Sigmoid colon (tissue), 7 donors: ENCODE measurements around the gene CTXND1. TPM values are rescaled to one million over a fixed set of nuclear protein-coding genes. Genes with fewer than 3 reads are reported as not detected.
A peak's percentile ranks its signal among the peaks of the same experiment; 100 is the strongest.
"Not testable (repeated sequence)": the region's sequence is repeated elsewhere in the genome, so short reads cannot be mapped to it uniquely, and the experiment has no call there.

ENCODE experiments used
- DNase-seq: peaks from one replicate; pipeline ENCODE4 v3.0.0-alpha.2; 2019
- H3K27ac ChIP-seq, 4 donors: fragments of 200-600 bp; sonication (generic); one replicate each; pipeline ENCODE4 v1.5.1; 2016 to 2019; ENCODE audit warnings: mild to moderate bottlenecking in 1 of 4
- H3K27me3 ChIP-seq, 3 donors: fragments of 200-600 bp; sonication (generic); one replicate each; pipeline ENCODE4 v1.5.1; 2019; ENCODE audit warnings: mild to moderate bottlenecking in 1 of 3
- H3K36me3 ChIP-seq, 4 donors: fragments of 200-600 bp; sonication (generic); one replicate each; pipeline ENCODE4 v1.5.1; 2016 to 2019
- H3K4me1 ChIP-seq, 4 donors: fragments of 200-600 bp; sonication (generic); one replicate each; pipeline ENCODE4 v1.5.1; 2017 to 2019
- H3K4me3 ChIP-seq, 4 donors: fragments of 200-600 bp; sonication (generic); one replicate each; pipeline ENCODE4 v1.5.1; 2017 to 2019; ENCODE audit warnings: mild to moderate bottlenecking in 2 of 4, moderate library complexity in 1 of 4
- H3K9me3 ChIP-seq, 4 donors: fragments of 200-600 bp in 3 of 4; sonication (generic) in 3 of 4; one replicate each; pipeline versions ENCODE4 v1.5.1 to v1.6.1; 2013 to 2019
- EP300 ChIP-seq, 4 donors: sonication (generic); formaldehyde crosslinking; IDR thresholded peaks; one replicate each; pipeline ENCODE4 v1.6.1; 2017; ENCODE audit warnings: antibody characterized with exemption in 4 of 4
- POLR2A ChIP-seq, 2 donors: fragments of 450-650 bp; IDR thresholded peaks; one replicate each; pipeline ENCODE4 v1.6.1; 2016; ENCODE audit warnings: antibody characterized with exemption in 2 of 2, mild to moderate bottlenecking in 2 of 2, moderate library complexity in 2 of 2
- POLR2AphosphoS5 ChIP-seq, 4 donors: sonication (generic); formaldehyde crosslinking; IDR thresholded peaks; one replicate each; pipeline ENCODE4 v1.6.1; 2017; ENCODE audit warnings: antibody characterized with exemption in 4 of 4
- WGBS, 2 donors: extraction: QIAGEN DNeasy Blood & Tissue Kit; methylation state at CpG; one replicate each; pipeline ENCODE4 v1.1.7; 2013; 5-methylcytosine and 5-hydroxymethylcytosine counted together
- intact Hi-C: fragments of 100-400 bp; cut with DNase I; formaldehyde crosslinking; loops from one replicate; pipeline ENCODE4 v1.15.1; 2023
- polyA plus RNA-seq, 3 donors: library from polyadenylated mRNA; stranded (reverse); fragments of 200-250 nt; gene quantifications; one replicate each; pipeline ENCODE4 v1.2.3, GENCODE V29; 2013
- total RNA-seq, 4 donors: library from RNA; depleted of rRNA; stranded (reverse); fragments of >200 nt; gene quantifications; one replicate each; pipeline ENCODE4 v1.1.0, GENCODE V29; 2016
- TF ChIP-seq, protein P1 (sequence below), 4 experiments: fragments of 450-650 bp in 3 of 4; fragments of 200-600 bp in 1 of 4; IDR thresholded peaks; one replicate each; pipeline ENCODE4 v1.5.1; 2016 to 2019; ENCODE audit warnings: antibody characterized with exemption in 4 of 4, mild to moderate bottlenecking in 3 of 4, moderate library complexity in 2 of 4
- donor health status: healthy with polysubstance abuse.
- donor health status: Bipolar disorder and iron deficiency.
- donor health status: healthy.

The CTXND1 gene
- total and polyA plus RNA-seq, 7 donors = 0.16 to 0.71 (median 0.55) TPM

DNA sequence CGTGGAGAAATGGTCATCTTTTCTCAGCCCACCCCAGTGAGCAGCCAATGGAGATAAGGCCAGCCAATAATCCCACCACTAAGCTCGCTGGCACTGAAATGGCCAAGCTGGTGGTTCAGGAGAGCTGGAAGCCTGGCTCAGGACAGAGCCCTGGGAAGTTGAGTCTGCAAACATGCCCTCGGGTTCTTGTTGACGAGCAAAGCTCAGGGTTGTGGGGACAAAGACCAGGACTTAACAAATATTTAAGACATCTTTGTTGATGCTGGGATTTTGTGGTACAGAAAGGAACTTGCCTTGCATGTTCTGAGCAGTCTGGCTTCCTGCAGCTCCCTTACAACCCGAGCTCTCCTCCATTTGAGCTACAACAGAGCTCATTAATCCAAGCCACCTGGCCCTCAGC lies 94.8 kb downstream of the CTXND1 start:
- no peak overlapping the region for H3K4me3 ChIP-seq
- no peak overlapping the region for H3K27ac ChIP-seq
- intact Hi-C loops = loop anchor here (10.0 kb wide), 1 partner anchor 262 kb away; the partner anchor contains the start of gene MTHFS
- 83 to 94% methylated on average over 5 of the region's 5 CpGs for WGBS, 2 donors
- TF ChIP-seq POLR2A (IDR thresholded peaks at IDR 0.05) = no peak
- DNase-seq = no peak
- H3K27me3 ChIP-seq = no peaks in the 10 kb centered on the region
- peaks cover 0 to 11% (median 0%) of the 10 kb centered on the region in 4 donors for H3K36me3 ChIP-seq
- peaks cover 0 to 30% (median 17%) of the 10 kb centered on the region in 4 donors for H3K4me1 ChIP-seq
- H3K9me3 ChIP-seq = no peaks in the 10 kb centered on the region

DNA sequence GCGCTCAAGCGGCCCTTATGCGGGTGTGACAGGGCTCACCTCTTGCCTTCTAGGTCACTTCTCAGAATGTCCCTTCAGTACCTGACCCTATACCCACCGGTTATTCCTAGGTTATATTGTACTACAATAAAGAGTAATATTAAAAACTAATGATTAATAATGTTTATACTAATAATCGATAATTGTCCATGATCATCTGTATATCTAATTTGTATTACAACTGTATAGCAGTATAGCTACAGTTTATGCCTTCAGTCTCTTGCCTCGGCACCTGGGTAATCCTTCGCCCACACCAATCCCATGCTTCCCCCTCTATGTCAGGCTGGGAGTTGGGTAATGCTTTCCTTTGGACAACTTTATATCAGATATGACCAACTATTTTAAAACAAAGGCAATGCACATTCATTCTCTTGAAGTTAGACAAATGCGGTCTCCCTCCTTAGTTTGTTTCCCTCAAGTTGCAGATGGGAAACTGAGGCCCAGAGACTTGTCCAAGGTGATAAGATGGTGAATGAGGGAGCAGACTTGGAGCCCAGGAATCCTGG lies 95.8 kb downstream of the CTXND1 start:
- Histone ChIP-seq H3K4me1 (peaks cover 0 to 25% (median 17%) of the 10 kb centered on the region in 4 donors), H3K9me3 (no peaks in the 10 kb centered on the region), H3K27me3 (no peaks in the 10 kb centered on the region), H3K4me3 (no peak overlapping the region), H3K36me3 (peaks cover 0 to 11% (median 0%) of the 10 kb centered on the region in 4 donors), H3K27ac (no peak overlapping the region)
- DNase-seq = no peak
- WGBS, 2 donors = 92 to 93% methylated on average over 8 of the region's 8 CpGs
- TF ChIP-seq, protein P1, sequence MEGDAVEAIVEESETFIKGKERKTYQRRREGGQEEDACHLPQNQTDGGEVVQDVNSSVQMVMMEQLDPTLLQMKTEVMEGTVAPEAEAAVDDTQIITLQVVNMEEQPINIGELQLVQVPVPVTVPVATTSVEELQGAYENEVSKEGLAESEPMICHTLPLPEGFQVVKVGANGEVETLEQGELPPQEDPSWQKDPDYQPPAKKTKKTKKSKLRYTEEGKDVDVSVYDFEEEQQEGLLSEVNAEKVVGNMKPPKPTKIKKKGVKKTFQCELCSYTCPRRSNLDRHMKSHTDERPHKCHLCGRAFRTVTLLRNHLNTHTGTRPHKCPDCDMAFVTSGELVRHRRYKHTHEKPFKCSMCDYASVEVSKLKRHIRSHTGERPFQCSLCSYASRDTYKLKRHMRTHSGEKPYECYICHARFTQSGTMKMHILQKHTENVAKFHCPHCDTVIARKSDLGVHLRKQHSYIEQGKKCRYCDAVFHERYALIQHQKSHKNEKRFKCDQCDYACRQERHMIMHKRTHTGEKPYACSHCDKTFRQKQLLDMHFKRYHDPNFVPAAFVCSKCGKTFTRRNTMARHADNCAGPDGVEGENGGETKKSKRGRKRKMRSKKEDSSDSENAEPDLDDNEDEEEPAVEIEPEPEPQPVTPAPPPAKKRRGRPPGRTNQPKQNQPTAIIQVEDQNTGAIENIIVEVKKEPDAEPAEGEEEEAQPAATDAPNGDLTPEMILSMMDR (IDR thresholded peaks at IDR 0.05) = no peak
- TF ChIP-seq POLR2A (IDR thresholded peaks at IDR 0.05) (no peak), EP300 (IDR thresholded peaks at IDR 0.05) (no peak), POLR2AphosphoS5 (IDR thresholded peaks at IDR 0.05) (no peak)
- intact Hi-C loops = loop anchor here (10.0 kb wide), 1 partner anchor 261 kb away; the partner anchor contains the start of gene MTHFS

DNA sequence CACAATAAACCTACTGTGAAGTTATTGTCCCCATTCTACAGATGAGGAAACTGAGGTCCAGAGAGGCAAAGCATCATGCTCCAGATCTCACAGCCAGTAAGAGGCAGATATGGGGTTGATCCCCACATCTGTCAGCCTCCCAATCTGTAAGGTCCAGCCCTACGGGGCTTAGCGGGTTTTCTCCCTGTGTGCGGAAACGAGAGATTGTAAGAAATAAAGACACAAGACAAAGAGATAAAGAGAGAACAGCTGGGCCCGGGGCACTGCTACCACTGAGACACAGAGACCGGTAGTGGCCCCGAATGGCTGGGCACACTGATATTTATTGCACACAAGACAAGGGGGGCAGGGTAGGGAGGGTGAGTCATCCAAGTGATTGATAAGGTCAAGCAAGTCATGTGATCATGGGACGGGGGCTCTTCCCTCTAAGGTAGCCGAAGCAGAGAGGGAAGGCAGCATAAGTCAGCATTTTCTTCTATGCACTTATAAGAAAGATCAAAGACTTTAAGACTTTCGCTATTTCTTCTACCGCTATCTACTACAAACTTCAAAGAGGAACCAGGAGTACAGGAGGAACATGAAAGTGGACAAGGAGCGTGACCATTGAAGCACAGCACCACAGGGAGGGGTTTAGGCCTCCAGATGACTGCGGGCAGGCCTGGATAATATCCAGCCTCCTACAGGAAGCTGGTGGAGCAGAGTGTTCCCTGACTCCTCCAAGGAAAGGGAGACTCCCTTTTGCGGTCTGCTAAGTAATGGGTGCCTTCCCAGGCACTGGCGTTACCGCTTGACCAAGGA lies 96.4 kb downstream of the CTXND1 start:
- DNase-seq = peak; percentile 69
- WGBS, 2 donors = 82 to 89% methylated on average over 16 of the region's 16 CpGs
- H3K9me3 ChIP-seq, H3K27me3 ChIP-seq, H3K4me3 ChIP-seq: not testable (repeated sequence)
- Histone ChIP-seq H3K36me3 (peaks cover 0 to 11% (median 0%) of the 10 kb centered on the region in 4 donors), H3K27ac (peak overlapping the region in 1 of 4 donors; percentile 41), H3K4me1 (peaks cover 0 to 19% (median 16%) of the 10 kb centered on the region in 4 donors)
- intact Hi-C loops = loop anchor here (10.0 kb wide), 1 partner anchor 261 kb away; the partner anchor contains the start of gene MTHFS

DNA sequence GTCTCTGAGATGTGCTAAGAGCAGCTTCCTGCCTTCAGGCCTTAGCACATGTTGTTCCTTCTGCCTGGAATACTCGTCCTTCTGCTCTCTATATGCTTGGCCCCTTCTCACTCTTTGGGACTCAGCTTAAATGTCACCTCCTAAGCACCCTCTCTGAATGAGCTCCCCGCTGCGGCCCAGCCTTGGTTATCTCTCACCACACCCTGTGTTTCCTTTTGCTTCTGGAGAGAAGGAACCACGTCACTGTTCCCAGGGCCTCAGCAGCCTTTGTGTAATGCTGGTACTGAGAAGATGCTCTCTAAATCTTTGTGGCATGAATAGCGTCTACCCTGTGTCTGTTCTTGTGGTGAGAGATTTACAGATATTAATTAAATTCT lies 97.0 kb downstream of the CTXND1 start:
- peaks cover 0 to 19% (median 13%) of the 10 kb centered on the region in 4 donors for H3K4me1 ChIP-seq
- H3K27ac ChIP-seq = peak overlapping the region in 1 of 4 donors; percentile 41
- TF ChIP-seq POLR2AphosphoS5 (IDR thresholded peaks at IDR 0.05) = no peak
- TF ChIP-seq, protein P1 (IDR thresholded peaks at IDR 0.05) = no peak
- no peak for TF ChIP-seq EP300 (IDR thresholded peaks at IDR 0.05)
- no peak for TF ChIP-seq POLR2A (IDR thresholded peaks at IDR 0.05)
- H3K36me3 ChIP-seq = peaks cover 0 to 11% (median 0%) of the 10 kb centered on the region in 4 donors
- H3K27me3 ChIP-seq = no peaks in the 10 kb centered on the region
- H3K4me3 ChIP-seq = no peak overlapping the region
- intact Hi-C loops = loop anchor here (10.0 kb wide), 1 partner anchor 260 kb away; the partner anchor contains the start of gene MTHFS
- no peak for DNase-seq
- WGBS, 2 donors = 87 to 91% methylated on average over 5 of the region's 5 CpGs
- no peaks in the 10 kb centered on the region for H3K9me3 ChIP-seq

DNA sequence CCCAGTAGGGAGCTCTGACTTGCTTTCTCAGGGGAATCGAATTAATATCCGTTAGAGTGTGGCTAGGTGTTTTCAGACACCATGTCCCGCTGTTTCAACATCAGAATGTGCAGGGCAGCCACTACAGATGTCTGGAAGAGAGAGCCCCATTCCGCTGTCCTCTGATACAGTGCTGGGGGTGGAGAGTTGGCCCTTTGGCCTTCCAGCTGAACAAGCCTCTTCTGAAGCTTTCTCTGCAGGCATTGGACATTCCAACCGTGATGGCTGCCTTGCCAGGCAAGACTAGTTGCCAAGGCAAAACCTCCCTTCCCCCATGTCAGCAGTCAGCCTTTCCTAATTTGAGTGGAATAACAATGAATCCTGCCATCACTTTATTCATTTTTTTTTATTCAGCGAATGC lies 97.7 kb downstream of the CTXND1 start:
- WGBS, 2 donors = 93 to 95% methylated on average over 6 of the region's 6 CpGs
- Histone ChIP-seq H3K27ac (no peak overlapping the region), H3K36me3 (peaks cover 0 to 11% (median 0%) of the 10 kb centered on the region in 4 donors), H3K4me1 (peaks cover 0 to 19% (median 13%) of the 10 kb centered on the region in 4 donors), H3K27me3 (no peaks in the 10 kb centered on the region), H3K4me3 (no peak overlapping the region), H3K9me3 (no peaks in the 10 kb centered on the region)
- intact Hi-C loops = loop anchor here (5.0 to 10.0 kb wide), 2 partner anchors 232 to 260 kb away; partner anchors contain the start of gene MTHFS
- TF ChIP-seq, protein P1 (IDR thresholded peaks at IDR 0.05) = no peak
- TF ChIP-seq EP300 (IDR thresholded peaks at IDR 0.05) (no peak), POLR2AphosphoS5 (IDR thresholded peaks at IDR 0.05) (no peak), POLR2A (IDR thresholded peaks at IDR 0.05) (no peak)
- DNase-seq = no peak
